H1 (cell line): ENCODE measurements around the gene GPR83. TPM values are rescaled to one million over a fixed set of nuclear protein-coding genes. Genes with fewer than 3 reads are reported as not detected.

Experiments used
- ATF3 ChIP-seq: IDR thresholded peaks from 2 replicates; pipeline ENCODE4 v1.6.1; 2011; ENCODE audit warnings: low read depth, mild to moderate bottlenecking, low read length; ENCODE audit not compliant: insufficient read depth
- CBX8 ChIP-seq: fragments of 300-800, 300-1000 bp; sonication (generic); IDR thresholded peaks from 2 replicates; pipeline ENCODE4 v1.7.1; 2016; ENCODE audit warnings: low read depth, low read length, borderline replicate concordance
- HDAC6 ChIP-seq: IDR thresholded peaks from one replicate; pipeline ENCODE4 v1.7.1; 2012; ENCODE audit warnings: low read depth, mild to moderate bottlenecking, inconsistent platforms, low read length, moderate library complexity
- KDM1A ChIP-seq: fragments of 200-600, 300-600 bp; sonication (generic); IDR thresholded peaks from 2 replicates; pipeline ENCODE4 v1.7.1; 2016; ENCODE audit warnings: mild to moderate bottlenecking, low read length, borderline replicate concordance
- KDM5A ChIP-seq: fragments of 200-600 bp; IDR thresholded peaks from 2 replicates; pipeline ENCODE4 v1.7.1; 2012; ENCODE audit warnings: mild to moderate bottlenecking, low read length, inconsistent platforms, mixed read lengths
- polyA plus RNA-seq, 7 experiments: library from polyadenylated mRNA; depleted of rRNA in 3 of 7; stranded (reverse) in 5 of 7; unstranded in 2 of 7; fragments of >200 nt in 5 of 7; fragments of 200-250 nt in 2 of 7; gene quantifications; 1 replicate in 5 of 7; 2 replicates in 1 of 7; 4 replicates in 1 of 7; pipeline versions ENCODE4 v1.2.1 to v1.2.3, GENCODE V29; 2011 to 2013; ENCODE audit warnings: missing spikeins in 2 of 7, mixed read lengths in 2 of 7
- total RNA-seq: library from RNA; stranded (reverse); fragmentation: NEBNext Ultra II Directional; extraction: Animal tissue kit (Norgen Biotek cat#: 25700); gene quantifications from 2 replicates; pipeline ENCODE4 v1.2.1, GENCODE V29; 2021

GPR83 gene
- total and polyA plus RNA-seq, 2 of the 8 experiments (the other 6 are each of a cell fraction or from before 2014, with no cell fraction given): 0.30 to 1.5 TPM

GRCh38 chr11:94400050-94400449 lies 1.2 kb downstream of the GPR83 start (continued):
- TF ChIP-seq ATF3 (no peak), CBX8 (no peak), KDM1A (no peak), KDM5A (no peak), HDAC6 (no peak)
- TF ChIP-seq, all 59 proteins: peak for 0
